Measurements from ENCODE around the gene S100A11.
A peak's percentile ranks its signal among the peaks of the same experiment; 100 is the strongest.

The S100A11 gene

GRCh38 chr1:152038871-152039270, 2.1 kb upstream of the S100A11 start:
- no peak for DNase-seq

- peak; percentile 35 for DNase-seq
Measured at GRCh38 chr1:152035539-152036266, 1.1 kb downstream of the S100A11 start.

- peak; percentile 72 for DNase-seq
Measured at GRCh38 chr1:152034654-152035538, 1.9 kb downstream of the S100A11 start.

GRCh38 chr1:152034324-152034653, 2.5 kb downstream of the S100A11 start:
- DNase-seq: no peak

GRCh38 chr1:152029929-152030211, 6.9 kb downstream of the S100A11 start:
- DNase-seq: no peak

GRCh38 chr1:152029144-152029928, 7.5 kb downstream of the S100A11 start:
- peak; percentile 67 for DNase-seq

- peak; percentile 74 for DNase-seq
Measured at GRCh38 chr1:152026895-152027294, 9.9 kb downstream of the S100A11 start.

GRCh38 chr1:152024223-152024622, 12.6 kb downstream of the S100A11 start:
- no peak for DNase-seq

GRCh38 chr1:152023221-152023620, 13.6 kb downstream of the S100A11 start:
- no peak for DNase-seq

- no peak for DNase-seq
Measured at GRCh38 chr1:152022474-152022873, 14.3 kb downstream of the S100A11 start.

GRCh38 chr1:152021569-152021968, 15.2 kb downstream of the S100A11 start:
- DNase-seq: no peak

GRCh38 chr1:152020849-152021248, 16.0 kb downstream of the S100A11 start:
- no peak for DNase-seq

- DNase-seq: no peak
Measured at GRCh38 chr1:152018537-152018936, 18.3 kb downstream of the S100A11 start.

- no peak for DNase-seq
Measured at GRCh38 chr1:152015766-152016165, 21.0 kb downstream of the S100A11 start.

- no peak for DNase-seq
Measured at GRCh38 chr1:152014943-152015342, 21.9 kb downstream of the S100A11 start.

- peak; percentile 55 for DNase-seq
Measured at GRCh38 chr1:152013664-152014237, 23.1 kb downstream of the S100A11 start.

- no peak for DNase-seq
Measured at GRCh38 chr1:152009691-152010090, 27.1 kb downstream of the S100A11 start.

- DNase-seq: no peak
Measured at GRCh38 chr1:152007047-152007446, 29.8 kb downstream of the S100A11 start.

- DNase-seq: no peak
Measured at GRCh38 chr1:152005360-152005912, 31.4 kb downstream of the S100A11 start.

- DNase-seq: no peak
Measured at GRCh38 chr1:152003846-152004442, 32.9 kb downstream of the S100A11 start.

GRCh38 chr1:152002960-152003359, 33.8 kb downstream of the S100A11 start:
- no peak for DNase-seq
